Measurements from ENCODE around the gene MYO6. TPM values are rescaled to one million over a fixed set of nuclear protein-coding genes. Genes with fewer than 3 reads are reported as not detected.
"Not testable (repeated sequence)": the region's sequence is repeated elsewhere in the genome, so short reads cannot be mapped to it uniquely, and the experiment has no call there.

Gene MYO6
- 10 to 100 TPM in 1 of 3 donors, 1 to 10 TPM in 2; 6.2 to 11.6 (median 7.2) TPM for polyA plus RNA-seq

- WGBS, 3 donors, result 0 to 1% (median 1%) methylated on average over 72 to 97 of the region's 97 CpGs
These were observed at the start of gene MYO6 for GRCh38 chr6:75748743-75749538. MYO6 (plus strand) TSS chr6:75749239; CDS start chr6:75817548, 68,309 bp downstream.

GRCh38 chr6:75708334-75708733 is 40.7 kb upstream of the MYO6 start:
- not testable (repeated sequence) for H3K27ac ChIP-seq (ENCODE audit: low read depth, low read length)
- 98 to 99% (median 98%) methylated on average over 4 of the region's 4 CpGs for WGBS, 3 donors

More at GRCh38 chr6:75748743-75749538, at the start of gene MYO6:
- H3K27ac ChIP-seq (ENCODE audit: low read depth, low read length), result no peak within 1 kb of the TSS

- H3K27ac ChIP-seq (ENCODE audit: low read depth, low read length), result no peak overlapping the region
- WGBS, 3 donors, result 93 to 98% (median 96%) methylated on average over 2 of the region's 2 CpGs
These were observed 37.9 kb upstream of the MYO6 start for GRCh38 chr6:75711173-75711572.

DNA sequence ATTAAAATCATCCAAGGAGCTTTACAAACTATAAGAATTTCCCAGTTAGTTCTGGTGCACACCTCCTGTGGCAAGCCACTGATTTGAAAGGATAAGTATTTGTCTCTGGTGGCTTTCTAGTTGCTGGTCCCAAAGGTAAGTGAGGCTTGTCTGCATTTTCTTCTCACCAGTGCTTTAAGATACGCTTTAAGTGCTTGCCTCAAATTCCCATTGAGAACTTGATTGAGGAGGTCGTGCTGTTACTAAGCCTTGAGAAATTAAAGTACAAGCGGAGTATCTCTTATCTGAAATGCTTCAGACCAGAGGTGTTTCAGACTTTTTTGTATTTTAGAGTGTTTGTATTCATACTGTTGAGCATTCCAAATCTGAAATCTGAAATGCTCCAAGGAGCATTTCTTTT is 29.9 kb upstream of the MYO6 start:
- no peak overlapping the region for H3K27ac ChIP-seq (ENCODE audit: low read depth, low read length)
- WGBS, 3 donors, result 88 to 93% (median 93%) methylated on average over 3 of the region's 3 CpGs

DNA sequence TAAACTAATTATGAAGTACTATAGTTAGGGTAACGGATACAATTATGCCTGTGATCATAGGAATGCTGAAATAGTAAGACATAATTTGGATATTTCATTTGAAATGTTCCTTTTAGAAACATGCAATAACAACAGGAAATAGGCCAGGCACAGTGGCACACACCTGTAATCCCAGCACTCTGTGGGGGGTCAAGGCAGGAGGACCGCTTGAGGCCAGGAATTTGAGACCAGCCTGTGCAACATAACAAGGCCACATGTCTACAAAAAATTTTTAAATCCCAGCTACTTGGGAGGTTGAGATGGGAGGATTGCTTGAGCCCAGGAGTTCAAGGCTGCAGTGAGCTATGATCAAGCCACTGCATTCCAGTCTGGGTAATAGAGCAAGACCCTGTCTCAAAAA is 25.7 kb upstream of the MYO6 start:
- WGBS, 3 donors, result 84 to 95% (median 93%) methylated on average over 2 of the region's 2 CpGs
- H3K27ac ChIP-seq (ENCODE audit: low read depth, low read length), result no peak overlapping the region

GRCh38 chr6:75727206-75727605 is 21.8 kb upstream of the MYO6 start:
- no peak overlapping the region for H3K27ac ChIP-seq (ENCODE audit: low read depth, low read length)
- 89 to 96% (median 92%) methylated on average over 2 of the region's 2 CpGs for WGBS, 3 donors

- WGBS, 3 donors, result 88 to 90% (median 90%) methylated on average over 8 of the region's 8 CpGs
- not testable (repeated sequence) for H3K27ac ChIP-seq (ENCODE audit: low read depth, low read length)
These were observed 18.0 kb upstream of the MYO6 start for GRCh38 chr6:75731029-75731428.

GRCh38 chr6:75735491-75736186 is 13.4 kb upstream of the MYO6 start:
- H3K27ac ChIP-seq (ENCODE audit: low read depth, low read length), result no peak overlapping the region

GRCh38 chr6:75743971-75744370 is 5.1 kb upstream of the MYO6 start:
- 73 to 81% (median 78%) methylated on average over 4 of the region's 4 CpGs for WGBS, 3 donors
- H3K27ac ChIP-seq (ENCODE audit: low read depth, low read length), result no peak overlapping the region

More at GRCh38 chr6:75735491-75736186, 13.4 kb upstream of the MYO6 start:
- 13 to 64% (median 37%) methylated on average over 1 of the region's 1 CpG for WGBS, 3 donors

- no peak overlapping the region for H3K27ac ChIP-seq (ENCODE audit: low read depth, low read length)
- 91 to 95% (median 92%) methylated on average over 3 of the region's 3 CpGs for WGBS, 3 donors
These were observed 3.6 kb upstream of the MYO6 start for GRCh38 chr6:75745404-75745803.

DNA sequence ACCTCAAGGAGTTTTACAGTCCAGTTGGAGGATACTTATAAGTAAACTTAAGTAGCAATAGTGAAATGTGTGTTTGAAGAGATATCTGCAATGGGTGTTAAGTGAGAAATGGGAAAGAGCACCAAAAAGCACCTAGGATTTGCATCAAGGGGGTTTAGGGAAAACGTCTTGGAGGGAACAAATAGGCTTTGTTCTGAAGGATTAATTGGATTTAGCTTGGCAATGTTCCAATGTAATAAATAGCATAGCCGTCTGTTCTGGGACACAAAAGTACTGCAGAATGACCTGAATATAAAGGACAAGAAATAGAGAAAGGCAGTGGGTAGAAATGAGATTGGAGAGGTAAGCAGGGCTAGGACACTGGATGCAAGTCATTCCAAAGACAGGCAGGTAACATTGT is 2.8 kb upstream of the MYO6 start:
- WGBS, 3 donors, result 20 to 30% (median 23%) methylated on average over 2 of the region's 2 CpGs
- no peak overlapping the region for H3K27ac ChIP-seq (ENCODE audit: low read depth, low read length)

GRCh38 chr6:75747152-75747992 is 1.7 kb upstream of the MYO6 start:
- H3K27ac ChIP-seq (ENCODE audit: low read depth, low read length), result no peak overlapping the region

GRCh38 chr6:75748003-75748742 is 866 bp upstream of the MYO6 start:
- 9 to 12% (median 9%) methylated on average over 17 of the region's 17 CpGs for WGBS, 3 donors
- H3K27ac ChIP-seq (ENCODE audit: low read depth, low read length), result no peak overlapping the region

More at GRCh38 chr6:75747152-75747992, 1.7 kb upstream of the MYO6 start:
- 76 to 89% (median 83%) methylated on average over 9 of the region's 9 CpGs for WGBS, 3 donors

DNA sequence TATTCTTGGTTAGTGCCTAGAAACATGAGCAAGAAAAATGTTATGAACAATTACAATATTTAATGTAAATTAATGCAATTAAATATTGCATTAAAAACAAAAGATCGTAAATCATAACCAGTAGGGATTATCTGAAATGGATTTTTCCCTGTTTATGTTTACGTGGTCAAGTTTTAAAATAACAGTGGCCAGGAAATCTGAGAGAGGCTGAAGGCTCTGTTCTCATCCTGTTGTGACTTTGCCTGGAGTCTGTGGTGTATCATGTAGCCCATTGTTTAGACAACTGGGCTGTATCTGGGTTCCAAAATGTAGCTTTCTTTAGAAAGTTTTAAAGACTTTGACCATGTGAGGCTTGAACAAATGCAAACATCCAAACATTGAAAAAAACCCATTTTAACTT is 2.4 kb downstream of the MYO6 start:
- WGBS, 3 donors, result 60 to 85% (median 79%) methylated on average over 2 of the region's 2 CpGs
- H3K27ac ChIP-seq (ENCODE audit: low read depth, low read length), result no peak overlapping the region

DNA sequence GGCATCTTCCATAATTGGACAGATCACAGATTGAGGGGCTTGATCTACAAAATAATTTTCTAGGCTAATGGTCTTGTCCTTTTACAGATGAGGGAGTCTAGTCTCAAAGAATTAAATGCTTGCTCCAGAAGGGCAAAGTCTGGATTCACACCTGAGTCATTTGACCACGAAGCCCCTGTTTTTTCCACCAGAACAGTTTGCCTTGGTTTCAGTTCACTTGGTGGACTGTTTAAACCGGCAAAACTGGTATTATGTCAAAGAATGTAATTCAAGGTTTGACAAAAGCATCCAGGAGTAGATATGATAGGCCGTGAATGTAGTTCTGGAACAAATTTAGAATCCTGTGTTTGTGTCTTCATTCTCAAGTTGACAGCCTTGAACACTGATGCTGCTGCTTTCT is 3.3 kb downstream of the MYO6 start:
- WGBS, 3 donors, result 26 to 81% (median 76%) methylated on average over 3 of the region's 3 CpGs
- no peak overlapping the region for H3K27ac ChIP-seq (ENCODE audit: low read depth, low read length)

- 84 to 92% (median 89%) methylated on average over 5 of the region's 5 CpGs for WGBS, 3 donors
- H3K27ac ChIP-seq (ENCODE audit: low read depth, low read length), result no peak overlapping the region
These were observed 6.7 kb downstream of the MYO6 start for GRCh38 chr6:75755704-75756103.

DNA sequence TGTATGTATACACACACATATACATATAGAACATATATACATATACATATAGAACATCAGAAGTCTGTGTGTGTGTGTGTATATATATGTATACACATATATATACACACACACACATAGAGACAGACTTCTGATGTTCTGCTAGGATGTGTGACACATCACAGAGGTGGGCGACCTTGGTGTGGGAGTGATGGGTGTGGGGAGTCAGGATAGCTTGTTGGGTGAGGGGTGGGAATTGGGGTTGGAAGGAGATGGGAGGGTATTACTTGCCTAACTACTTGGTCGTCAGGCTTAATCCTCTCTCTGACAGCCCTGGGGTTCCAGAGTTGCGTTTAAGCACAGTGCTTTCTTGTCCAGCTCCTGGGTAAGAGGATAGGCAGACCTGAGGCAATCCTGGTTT is 8.3 kb downstream of the MYO6 start:
- 90 to 91% (median 91%) methylated on average over 3 of the region's 3 CpGs for WGBS, 3 donors
- H3K27ac ChIP-seq (ENCODE audit: low read depth, low read length), result no peak overlapping the region

DNA sequence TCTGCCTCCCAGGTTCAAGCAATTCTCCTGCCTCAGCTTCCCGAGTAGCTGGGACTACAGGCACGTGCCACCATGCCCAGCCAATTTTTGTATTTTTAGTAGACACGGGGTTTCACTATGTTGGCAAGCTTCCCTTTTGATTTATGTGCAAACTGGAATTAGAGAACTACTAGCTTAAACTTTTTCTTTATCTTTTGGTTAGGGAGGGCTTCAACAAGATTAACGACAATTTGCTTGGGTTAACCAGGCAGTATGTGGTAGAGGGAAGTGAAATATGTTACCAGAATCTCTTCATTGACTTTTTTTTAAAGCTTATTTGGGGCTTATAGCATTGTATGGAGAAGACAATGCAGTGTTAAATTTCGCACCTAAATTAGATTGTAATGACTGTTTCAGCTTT is 9.0 kb downstream of the MYO6 start:
- 47 to 78% (median 56%) methylated on average over 5 of the region's 5 CpGs for WGBS, 3 donors
- H3K27ac ChIP-seq (ENCODE audit: low read depth, low read length), result no peak overlapping the region
